Retinal pigment epithelial cell (primary cell): ENCODE results near the gene SMARCA1.

Experiments used
- DNase-seq: peaks from one replicate; pipeline ENCODE4 v3.0.0-alpha.2; 2010; ENCODE audit warnings: low read depth
- H3K4me3 ChIP-seq: 2 replicates; pipeline ENCODE4 v1.5.1; 2011; ENCODE audit warnings: mild to moderate bottlenecking, low read length, control low read depth, moderate library complexity
- CTCF ChIP-seq: conservative IDR thresholded peaks from 2 replicates; pipeline ENCODE4 v1.5.1; 2011; ENCODE audit warnings: low read depth, low read length, control low read depth, inconsistent platforms

The SMARCA1 gene

GRCh38 chrX:129494887-129495286 lies 28.4 kb downstream of the SMARCA1 start:
- DNase-seq: no peak
- H3K4me3 ChIP-seq: no peak overlapping the region
- TF ChIP-seq CTCF: no peak

- H3K4me3 ChIP-seq: no peak overlapping the region
- TF ChIP-seq CTCF: no peak
- no peak for DNase-seq
Measured at GRCh38 chrX:129493643-129494042, 29.6 kb downstream of the SMARCA1 start.

GRCh38 chrX:129490330-129490729 lies 33.0 kb downstream of the SMARCA1 start:
- H3K4me3 ChIP-seq: no peak overlapping the region
- no peak for DNase-seq
- TF ChIP-seq CTCF: no peak

- no peak for DNase-seq
- no peak for TF ChIP-seq CTCF
- H3K4me3 ChIP-seq: no peak overlapping the region
Measured at GRCh38 chrX:129488359-129488758, 34.9 kb downstream of the SMARCA1 start.

- no peak for TF ChIP-seq CTCF
- DNase-seq: no peak
Measured at GRCh38 chrX:129480889-129481288, 42.4 kb downstream of the SMARCA1 start.

GRCh38 chrX:129478516-129478915 lies 44.8 kb downstream of the SMARCA1 start:
- DNase-seq: no peak
- no peak overlapping the region for H3K4me3 ChIP-seq
- no peak for TF ChIP-seq CTCF

More at GRCh38 chrX:129480889-129481288, 42.4 kb downstream of the SMARCA1 start:
- no peak overlapping the region for H3K4me3 ChIP-seq

- DNase-seq: no peak
- TF ChIP-seq CTCF: no peak
- no peak overlapping the region for H3K4me3 ChIP-seq
Measured at GRCh38 chrX:129472116-129472515, 51.2 kb downstream of the SMARCA1 start.
